ENCODE data around the gene RMC1.
"Not testable (repeated sequence)": the region's sequence is repeated elsewhere in the genome, so short reads cannot be mapped to it uniquely, and the experiment has no call there.

RMC1 gene

DNA sequence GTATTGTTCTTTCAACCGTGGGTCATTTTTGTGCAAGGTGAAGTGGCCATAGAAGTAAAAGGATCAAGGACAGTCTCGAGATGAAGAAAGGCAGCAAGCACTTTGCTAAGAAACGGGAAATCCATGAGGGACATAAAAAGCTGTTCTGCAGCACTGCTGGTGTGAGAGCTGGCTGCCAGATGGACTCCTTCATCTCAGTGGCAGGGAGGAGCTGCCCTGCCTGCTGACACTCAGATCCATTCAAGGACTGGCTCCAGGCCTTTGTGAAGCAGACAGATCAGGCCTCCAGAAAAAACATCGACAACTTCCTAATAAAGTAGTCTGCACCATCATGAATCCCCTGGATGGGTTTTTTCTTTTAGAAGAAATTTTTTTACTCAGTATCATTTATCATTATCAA is 29.5 kb downstream of the RMC1 start:
- no peak for DNase-seq (ENCODE audit: low spot score)

DNA sequence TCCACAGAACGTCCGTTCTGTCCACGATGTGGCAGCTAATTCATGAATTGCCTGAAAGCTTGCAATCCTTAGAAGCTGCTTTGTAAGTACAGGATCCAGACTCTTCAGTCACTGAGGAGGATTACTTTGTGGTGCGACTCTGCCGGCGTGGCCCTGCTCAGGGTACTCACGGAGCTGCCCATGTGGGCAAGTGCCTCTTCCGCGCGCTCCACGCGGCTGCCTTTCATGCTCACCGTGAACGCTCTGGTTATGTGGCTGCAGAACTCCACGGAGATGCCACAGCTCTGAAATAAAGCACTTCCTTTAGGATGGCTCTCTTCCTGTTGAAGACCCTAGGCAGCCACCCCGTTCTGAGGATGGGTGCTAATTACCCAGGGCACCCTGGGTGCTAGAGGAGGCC is 31.0 kb downstream of the RMC1 start:
- no peak for DNase-seq (ENCODE audit: low spot score)

- DNase-seq (ENCODE audit: low spot score), result no peak
Measured at GRCh38 chr18:23536204-23536603, 32.9 kb downstream of the RMC1 start.

GRCh38 chr18:23537274-23537673 is 34.0 kb downstream of the RMC1 start:
- peak; percentile 12 for DNase-seq (ENCODE audit: low spot score)

- no peak for DNase-seq (ENCODE audit: low spot score)
Measured at GRCh38 chr18:23538001-23538400, 34.7 kb downstream of the RMC1 start.

DNA sequence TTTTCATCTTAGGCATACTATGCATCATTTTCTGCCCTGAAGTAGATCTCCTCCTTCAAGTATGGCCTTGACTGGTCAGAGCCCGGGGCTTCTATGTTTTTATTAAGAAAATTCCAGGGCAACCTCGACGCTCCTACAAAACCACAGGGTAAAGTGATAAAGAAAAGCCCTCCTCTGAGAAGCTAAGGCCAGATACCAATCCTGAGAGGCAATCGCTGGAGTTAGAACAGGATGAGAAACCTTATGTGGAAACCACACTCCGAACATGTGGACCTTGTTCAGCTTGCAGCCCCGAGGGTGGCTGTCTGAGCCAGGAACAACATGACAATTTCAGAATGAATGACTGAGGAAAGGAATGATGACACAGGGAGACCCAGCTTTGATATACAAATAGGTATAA is 35.6 kb downstream of the RMC1 start:
- DNase-seq (ENCODE audit: low spot score), result no peak

DNA sequence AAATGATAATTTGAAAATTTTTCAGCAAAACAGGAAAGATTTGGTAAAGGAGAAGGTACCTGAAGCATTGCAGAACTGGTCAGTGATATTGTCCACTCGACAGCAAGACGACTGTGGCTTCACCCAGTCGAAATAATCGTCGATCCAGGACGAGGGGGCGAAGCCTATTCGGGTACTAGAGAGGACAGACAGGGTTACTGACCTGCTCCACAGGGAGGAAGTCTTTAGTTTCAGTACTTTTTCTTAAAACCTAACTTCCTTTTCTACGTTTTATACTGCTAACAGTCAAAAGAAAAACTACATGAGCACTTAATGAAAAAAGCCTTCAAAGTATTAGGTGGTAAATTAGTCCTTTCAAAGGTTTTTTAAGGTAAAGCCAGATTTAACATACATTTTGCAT is 36.0 kb downstream of the RMC1 start:
- no peak for DNase-seq (ENCODE audit: low spot score)

GRCh38 chr18:23539911-23540525 is 36.7 kb downstream of the RMC1 start:
- no peak for DNase-seq (ENCODE audit: low spot score)

GRCh38 chr18:23540867-23541266 is 37.6 kb downstream of the RMC1 start:
- no peak for DNase-seq (ENCODE audit: low spot score)

GRCh38 chr18:23541349-23542093 is 38.2 kb downstream of the RMC1 start:
- no peak for DNase-seq (ENCODE audit: low spot score)

DNA sequence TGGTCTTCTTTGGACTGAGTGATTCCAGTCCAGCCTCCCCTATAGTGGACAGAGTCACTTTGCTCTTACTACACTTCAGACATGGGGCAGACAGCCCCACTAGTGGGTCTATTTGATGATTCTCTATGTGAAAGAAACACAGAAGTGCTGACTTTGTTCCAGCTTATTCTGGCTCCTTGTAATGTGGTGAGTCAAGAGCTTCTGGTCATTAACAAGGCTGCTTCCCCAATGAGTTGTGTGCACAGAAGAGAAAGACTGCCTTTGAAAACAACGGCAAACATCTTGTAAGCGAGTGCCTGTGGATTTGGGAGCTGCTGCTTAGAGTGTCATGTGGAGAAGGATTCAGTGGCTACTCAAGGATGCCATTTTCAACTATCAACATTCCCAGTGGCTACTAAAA is 39.1 kb downstream of the RMC1 start:
- DNase-seq (ENCODE audit: low spot score), result no peak

DNA sequence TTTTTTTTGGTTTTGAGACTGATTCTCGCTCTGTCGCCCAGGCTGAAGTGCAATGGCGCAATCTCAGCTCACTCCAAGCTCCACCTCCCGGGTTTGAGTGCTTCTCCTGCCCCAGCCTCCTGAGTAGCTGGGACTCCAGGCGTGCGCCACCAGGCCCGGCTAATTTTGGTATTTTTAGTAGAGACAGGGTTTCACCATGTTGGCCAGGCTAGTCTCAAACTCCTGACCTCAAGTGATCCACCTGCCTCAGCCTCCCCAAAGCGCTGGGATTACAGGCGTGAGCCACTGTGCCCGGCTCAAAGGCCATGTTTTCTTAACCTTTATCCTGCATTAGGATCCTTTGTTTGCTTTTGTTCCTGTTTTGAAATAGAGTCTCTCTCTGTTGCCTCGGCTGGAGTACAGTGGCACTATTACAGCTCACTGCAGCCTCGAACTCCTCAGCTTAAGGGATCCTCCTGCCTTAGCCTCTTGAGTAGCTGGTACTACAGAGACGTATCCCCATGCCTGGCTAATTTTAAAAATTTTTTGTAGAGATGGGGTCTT is 42.0 kb downstream of the RMC1 start:
- DNase-seq (ENCODE audit: low spot score), result peak; percentile 16

DNA sequence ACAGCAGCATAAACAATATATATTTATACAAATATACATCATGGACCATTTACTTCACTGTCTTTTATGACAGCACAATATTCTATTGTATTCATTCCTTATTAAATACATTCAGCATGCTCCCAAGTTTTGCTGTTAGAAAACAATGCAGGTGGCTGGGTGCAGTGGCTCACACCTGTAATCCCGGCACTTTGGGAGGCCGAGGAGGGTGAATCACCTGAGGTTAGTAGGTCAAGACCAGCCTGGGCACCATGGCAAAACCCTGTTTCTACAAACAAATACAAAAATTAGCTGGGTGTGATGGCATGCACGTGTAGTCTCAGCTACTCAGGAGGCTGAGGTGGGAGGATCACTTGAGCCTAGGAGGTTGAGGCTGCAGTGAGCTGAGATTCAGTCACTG is 44.0 kb downstream of the RMC1 start:
- no peak for DNase-seq (ENCODE audit: low spot score)

GRCh38 chr18:23547846-23548245 is 44.5 kb downstream of the RMC1 start:
- DNase-seq (ENCODE audit: low spot score), result no peak

GRCh38 chr18:23548275-23548674 is 45.0 kb downstream of the RMC1 start:
- DNase-seq (ENCODE audit: low spot score), result no peak

GRCh38 chr18:23548719-23549118 is 45.4 kb downstream of the RMC1 start:
- no peak for DNase-seq (ENCODE audit: low spot score)

GRCh38 chr18:23550898-23551297 is 47.6 kb downstream of the RMC1 start:
- no peak for DNase-seq (ENCODE audit: low spot score)

GRCh38 chr18:23551978-23552377 is 48.7 kb downstream of the RMC1 start:
- DNase-seq (ENCODE audit: low spot score), result no peak

DNA sequence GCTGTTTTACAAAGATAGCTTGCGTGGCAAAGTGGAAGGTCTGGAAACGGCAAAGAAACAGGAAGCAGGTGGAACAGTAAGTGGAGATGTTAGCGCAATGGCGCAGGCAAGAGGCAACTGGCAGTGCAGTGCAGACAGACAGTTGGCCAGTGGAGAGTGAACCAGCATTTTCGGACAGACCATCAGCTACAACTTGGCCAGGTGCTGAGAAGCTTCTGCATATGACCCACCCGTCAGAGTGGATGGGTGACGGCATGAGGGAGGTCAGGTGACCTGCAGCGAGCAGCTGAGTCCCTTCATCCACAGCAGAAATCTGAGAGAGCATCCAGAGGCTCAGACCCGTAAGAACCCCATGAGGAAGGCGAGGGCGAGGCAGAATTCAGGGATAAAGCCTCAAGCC is 49.2 kb downstream of the RMC1 start:
- DNase-seq (ENCODE audit: low spot score), result no peak

GRCh38 chr18:23553887-23554286 is 50.6 kb downstream of the RMC1 start:
- DNase-seq (ENCODE audit: low spot score), result no peak

- no peak for DNase-seq (ENCODE audit: low spot score)
Measured at GRCh38 chr18:23556145-23556780, 53.0 kb downstream of the RMC1 start.

DNA sequence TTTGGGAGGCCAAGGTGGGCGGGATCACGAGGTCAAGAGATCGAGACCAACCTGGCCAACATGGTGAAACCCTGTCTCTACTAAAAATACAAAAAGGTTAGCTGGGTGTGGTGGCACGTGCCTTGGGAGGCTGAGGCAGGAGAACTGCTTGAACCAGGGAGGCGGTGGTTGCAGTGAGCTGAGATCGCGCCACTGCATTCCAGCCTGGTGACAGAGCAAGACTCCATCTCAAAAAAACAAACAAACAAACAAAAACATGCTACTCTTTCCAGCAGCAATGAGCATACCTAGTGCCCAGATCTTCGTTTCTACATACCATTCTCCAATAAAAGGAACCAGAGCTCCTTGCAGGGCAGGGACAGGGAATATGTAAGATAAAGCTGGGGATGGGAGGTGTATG is 54.2 kb downstream of the RMC1 start:
- DNase-seq (ENCODE audit: low spot score), result not testable (repeated sequence)

GRCh38 chr18:23560186-23560585 is 56.9 kb downstream of the RMC1 start:
- no peak for DNase-seq (ENCODE audit: low spot score)

Data from HuH-7 (cell line).